Measurements from ENCODE around the gene PFKL. TPM values are rescaled to one million over a fixed set of nuclear protein-coding genes. Genes with fewer than 3 reads are reported as not detected.
A peak's percentile ranks its signal among the peaks of the same experiment; 100 is the strongest.
"Not testable (repeated sequence)": the region's sequence is repeated elsewhere in the genome, so short reads cannot be mapped to it uniquely, and the experiment has no call there.

Gene PFKL
- total and polyA plus RNA-seq, 5 donors from 2014 or later = 125 to 204 (median 174) TPM

GRCh38 chr21:44356160-44356559 lies 56.3 kb downstream of the PFKL start:
- H3K27me3 Mint-ChIP-seq = peaks cover 17% of the 10 kb centered on the region
- H3K27ac Mint-ChIP-seq = peak overlapping the region in 1 of 3 donors; percentile 50
- H3K36me3 ChIP-seq (ENCODE audit: control insufficient read depth, insufficient read depth, low read length) = no peaks in the 10 kb centered on the region
- no peaks in the 10 kb centered on the region for H3K9me3 ChIP-seq (ENCODE audit: control insufficient read depth in 2 of 2, low read length in 2 of 2)
- H3K4me1 ChIP-seq (ENCODE audit: control insufficient read depth, insufficient read depth, low read length, poor library complexity, severe bottlenecking) = peaks cover 19% of the 10 kb centered on the region
- DNase-seq (no peak), ATAC-seq (ENCODE audit: low read depth in 2 of 2) (no peak)
- no peak overlapping the region for H3K27ac ChIP-seq (ENCODE audit: insufficient read depth, low read length, poor library complexity, severe bottlenecking)
- no peak overlapping the region for H3K4me3 ChIP-seq (ENCODE audit: low read depth, low read length)
- H3K9me3 Mint-ChIP-seq = peaks cover 0 to 2% (median 0%) of the 10 kb centered on the region in 7 donors
- H3K4me3 Mint-ChIP-seq = no peak overlapping the region
- no peaks in the 10 kb centered on the region for H3K27me3 ChIP-seq (ENCODE audit: control insufficient read depth, insufficient read depth, low read length)
- peaks cover 0 to 53% (median 21%) of the 10 kb centered on the region in 4 donors for H3K4me1 Mint-ChIP-seq
- H3K36me3 Mint-ChIP-seq = no peaks in the 10 kb centered on the region

GRCh38 chr21:44356636-44357035 lies 56.8 kb downstream of the PFKL start:
- no peak overlapping the region for H3K4me3 Mint-ChIP-seq
- peaks cover 17% of the 10 kb centered on the region for H3K27me3 Mint-ChIP-seq
- ATAC-seq (ENCODE audit: low read depth in 2 of 2) (no peak), DNase-seq (peak in 1 of 3 donors; percentile 36)
- Histone ChIP-seq H3K9me3 (ENCODE audit: control insufficient read depth in 2 of 2, low read length in 2 of 2) (no peaks in the 10 kb centered on the region), H3K27me3 (ENCODE audit: control insufficient read depth, insufficient read depth, low read length) (no peaks in the 10 kb centered on the region), H3K4me3 (ENCODE audit: low read depth, low read length) (no peak overlapping the region), H3K4me1 (ENCODE audit: control insufficient read depth, insufficient read depth, low read length, poor library complexity, severe bottlenecking) (peaks cover 19% of the 10 kb centered on the region), H3K36me3 (ENCODE audit: control insufficient read depth, insufficient read depth, low read length) (no peaks in the 10 kb centered on the region), H3K27ac (ENCODE audit: insufficient read depth, low read length, poor library complexity, severe bottlenecking) (no peak overlapping the region)
- H3K4me1 Mint-ChIP-seq = peaks cover 0 to 50% (median 21%) of the 10 kb centered on the region in 4 donors
- H3K27ac Mint-ChIP-seq = peak overlapping the region in 1 of 3 donors; percentile 50
- H3K36me3 Mint-ChIP-seq = no peaks in the 10 kb centered on the region
- peaks cover 0 to 1% (median 0%) of the 10 kb centered on the region in 7 donors for H3K9me3 Mint-ChIP-seq

DNA sequence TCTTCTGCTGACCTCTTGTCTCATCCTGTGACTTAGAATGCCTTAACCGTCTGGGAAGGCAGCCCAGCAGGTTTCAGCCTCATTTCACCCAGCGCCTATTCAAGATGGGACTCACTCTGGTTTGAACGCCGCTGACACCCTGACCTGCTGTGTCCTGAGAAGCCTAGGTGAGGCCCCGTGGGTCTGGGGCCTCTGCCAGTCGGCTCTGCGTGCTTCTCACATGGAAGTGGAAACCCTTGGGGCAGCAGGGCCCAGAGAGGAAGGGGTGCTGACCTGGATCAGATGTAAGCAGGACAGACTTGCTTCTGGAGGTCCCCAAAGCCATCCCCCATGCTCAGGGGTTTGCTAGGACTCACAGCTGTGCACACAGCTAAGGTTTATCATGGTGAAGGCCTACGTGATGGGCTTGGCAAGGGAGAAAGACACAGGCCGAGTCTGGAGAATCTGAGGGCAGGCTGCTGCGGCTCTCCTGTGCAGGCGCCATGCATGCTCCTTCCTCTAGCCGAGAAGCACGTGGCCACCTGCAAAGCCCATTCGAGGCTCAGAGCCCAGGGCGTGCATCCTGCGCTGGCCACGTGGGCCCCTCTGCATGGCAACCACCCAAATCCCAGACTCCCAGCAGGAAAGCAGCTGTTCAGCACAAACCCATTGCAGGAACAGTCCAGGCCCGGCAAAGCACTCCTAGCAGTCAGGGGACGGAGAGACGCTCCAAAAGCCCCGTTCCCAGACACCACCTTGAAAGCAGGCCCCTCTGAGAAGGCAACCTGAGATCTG lies 57.4 kb downstream of the PFKL start:
- Histone ChIP-seq H3K4me3 (ENCODE audit: low read depth, low read length) (no peak overlapping the region), H3K36me3 (ENCODE audit: control insufficient read depth, insufficient read depth, low read length) (no peaks in the 10 kb centered on the region), H3K27ac (ENCODE audit: insufficient read depth, low read length, poor library complexity, severe bottlenecking) (no peak overlapping the region), H3K4me1 (ENCODE audit: control insufficient read depth, insufficient read depth, low read length, poor library complexity, severe bottlenecking) (peaks cover 19% of the 10 kb centered on the region), H3K27me3 (ENCODE audit: control insufficient read depth, insufficient read depth, low read length) (no peaks in the 10 kb centered on the region), H3K9me3 (ENCODE audit: control insufficient read depth in 2 of 2, low read length in 2 of 2) (no peaks in the 10 kb centered on the region)
- H3K4me3 Mint-ChIP-seq = no peak overlapping the region
- peaks cover 0 to under 1% (median 0%) of the 10 kb centered on the region in 7 donors for H3K9me3 Mint-ChIP-seq
- H3K27me3 Mint-ChIP-seq = peaks cover 17% of the 10 kb centered on the region
- ATAC-seq (ENCODE audit: low read depth in 2 of 2) = no peak
- H3K27ac Mint-ChIP-seq = no peak overlapping the region
- DNase-seq = no peak
- H3K4me1 Mint-ChIP-seq = peaks cover 0 to 49% (median 21%) of the 10 kb centered on the region in 4 donors
- no peaks in the 10 kb centered on the region for H3K36me3 Mint-ChIP-seq

GRCh38 chr21:44359396-44359795 lies 59.5 kb downstream of the PFKL start:
- H3K36me3 Mint-ChIP-seq = no peaks in the 10 kb centered on the region
- no peak for DNase-seq

DNA sequence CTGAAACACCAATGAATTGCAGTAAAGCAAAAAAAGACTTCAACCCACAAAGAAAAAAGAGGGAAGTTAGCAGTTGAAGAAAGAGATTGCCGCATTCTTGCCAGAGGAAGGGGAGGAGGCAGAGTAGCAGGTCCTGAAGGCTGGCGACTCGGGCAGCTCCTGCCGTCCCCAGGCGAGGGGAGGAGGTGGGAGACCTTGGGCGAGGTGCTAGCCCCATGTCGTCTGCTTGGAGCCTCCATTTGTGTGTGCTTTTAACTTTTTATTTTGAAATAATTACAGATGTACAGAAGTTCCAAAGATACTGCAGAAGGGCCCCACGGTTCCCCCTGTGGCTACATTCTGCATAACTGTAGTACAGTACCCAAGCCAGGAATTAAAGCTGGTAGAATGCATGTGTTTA lies 60.3 kb downstream of the PFKL start:
- ATAC-seq (ENCODE audit: low read depth in 2 of 2) (peak in 1 of 2 donors; percentile 44), DNase-seq (no peak)
- no peaks in the 10 kb centered on the region for H3K36me3 ChIP-seq (ENCODE audit: control insufficient read depth, insufficient read depth, low read length)
- H3K4me1 Mint-ChIP-seq = peaks cover 0 to 20% (median 11%) of the 10 kb centered on the region in 4 donors
- H3K27ac Mint-ChIP-seq = no peak overlapping the region
- H3K9me3 ChIP-seq (ENCODE audit: control insufficient read depth in 2 of 2, low read length in 2 of 2) = peaks cover 0 to 7% of the 10 kb centered on the region in 2 experiments
- no peak overlapping the region for H3K4me3 Mint-ChIP-seq
- no peak overlapping the region for H3K4me3 ChIP-seq (ENCODE audit: low read depth, low read length)
- no peak overlapping the region for H3K27ac ChIP-seq (ENCODE audit: insufficient read depth, low read length, poor library complexity, severe bottlenecking)
- no peaks in the 10 kb centered on the region for H3K36me3 Mint-ChIP-seq
- H3K27me3 Mint-ChIP-seq = peaks cover 9% of the 10 kb centered on the region
- H3K9me3 Mint-ChIP-seq = peaks cover 0 to 11% (median 6%) of the 10 kb centered on the region in 7 donors
- no peaks in the 10 kb centered on the region for H3K4me1 ChIP-seq (ENCODE audit: control insufficient read depth, insufficient read depth, low read length, poor library complexity, severe bottlenecking)
- H3K27me3 ChIP-seq (ENCODE audit: control insufficient read depth, insufficient read depth, low read length) = no peaks in the 10 kb centered on the region

More at GRCh38 chr21:44359396-44359795, 59.5 kb downstream of the PFKL start:
- ATAC-seq (ENCODE audit: low read depth in 2 of 2) = no peak
- Histone ChIP-seq H3K36me3 (ENCODE audit: control insufficient read depth, insufficient read depth, low read length) (no peaks in the 10 kb centered on the region), H3K4me1 (ENCODE audit: control insufficient read depth, insufficient read depth, low read length, poor library complexity, severe bottlenecking) (peaks cover 3% of the 10 kb centered on the region), H3K4me3 (ENCODE audit: low read depth, low read length) (no peak overlapping the region), H3K27ac (ENCODE audit: insufficient read depth, low read length, poor library complexity, severe bottlenecking) (no peak overlapping the region), H3K27me3 (ENCODE audit: control insufficient read depth, insufficient read depth, low read length) (no peaks in the 10 kb centered on the region), H3K9me3 (ENCODE audit: control insufficient read depth in 2 of 2, low read length in 2 of 2) (peaks cover 0 to 7% of the 10 kb centered on the region in 2 experiments)
- H3K27me3 Mint-ChIP-seq = peaks cover 9% of the 10 kb centered on the region
- no peak overlapping the region for H3K4me3 Mint-ChIP-seq
- peaks cover 0 to 11% (median 6%) of the 10 kb centered on the region in 7 donors for H3K9me3 Mint-ChIP-seq
- H3K4me1 Mint-ChIP-seq = peaks cover 0 to 28% (median 12%) of the 10 kb centered on the region in 4 donors
- H3K27ac Mint-ChIP-seq = no peak overlapping the region

GRCh38 chr21:44361903-44362302 lies 62.0 kb downstream of the PFKL start:
- DNase-seq; H3K4me1 ChIP-seq (ENCODE audit: control insufficient read depth, insufficient read depth, low read length, poor library complexity, severe bottlenecking); ATAC-seq (ENCODE audit: low read depth in 2 of 2); H3K27ac Mint-ChIP-seq; H3K27ac ChIP-seq (ENCODE audit: insufficient read depth, low read length, poor library complexity, severe bottlenecking); H3K9me3 ChIP-seq (ENCODE audit: control insufficient read depth in 2 of 2, low read length in 2 of 2); H3K4me3 ChIP-seq (ENCODE audit: low read depth, low read length); H3K4me1 Mint-ChIP-seq; H3K4me3 Mint-ChIP-seq; H3K27me3 ChIP-seq (ENCODE audit: control insufficient read depth, insufficient read depth, low read length); H3K36me3 ChIP-seq (ENCODE audit: control insufficient read depth, insufficient read depth, low read length); H3K36me3 Mint-ChIP-seq; H3K27me3 Mint-ChIP-seq: not testable (repeated sequence)
- peaks cover 0 to 11% (median 6%) of the 10 kb centered on the region in 7 donors for H3K9me3 Mint-ChIP-seq

- H3K27ac Mint-ChIP-seq = no peak overlapping the region
- Histone ChIP-seq H3K27ac (ENCODE audit: insufficient read depth, low read length, poor library complexity, severe bottlenecking) (no peak overlapping the region), H3K4me3 (ENCODE audit: low read depth, low read length) (no peak overlapping the region), H3K27me3 (ENCODE audit: control insufficient read depth, insufficient read depth, low read length) (no peaks in the 10 kb centered on the region), H3K9me3 (ENCODE audit: control insufficient read depth in 2 of 2, low read length in 2 of 2) (peaks cover 0 to 7% of the 10 kb centered on the region in 2 experiments), H3K4me1 (ENCODE audit: control insufficient read depth, insufficient read depth, low read length, poor library complexity, severe bottlenecking) (no peaks in the 10 kb centered on the region), H3K36me3 (ENCODE audit: control insufficient read depth, insufficient read depth, low read length) (no peaks in the 10 kb centered on the region)
- no peak overlapping the region for H3K4me3 Mint-ChIP-seq
- peaks cover 13% of the 10 kb centered on the region for H3K27me3 Mint-ChIP-seq
- peaks cover 0 to 11% (median 6%) of the 10 kb centered on the region in 7 donors for H3K9me3 Mint-ChIP-seq
- peaks cover 0 to 10% (median 5%) of the 10 kb centered on the region in 4 donors for H3K4me1 Mint-ChIP-seq
- ATAC-seq (ENCODE audit: low read depth in 2 of 2) (no peak), DNase-seq (no peak)
- no peaks in the 10 kb centered on the region for H3K36me3 Mint-ChIP-seq
Observed at GRCh38 chr21:44363278-44363677, 63.4 kb downstream of the PFKL start.
